DND-41 (cell line): ENCODE results near the gene OGFOD2.

Experiments
- ATAC-seq: fragments of 200-7000 bp; cut with Tn5 transposase; 3 replicates; pipeline ENCODE4 v1.9.1; 2021; ENCODE audit warnings: low read depth; ENCODE audit not compliant: insufficient read depth
- DNase-seq: peaks from one replicate; pipeline ENCODE4 v3.0.0-alpha.2; 2020
- H2AFZ ChIP-seq: 2 replicates; pipeline ENCODE4 v1.6.0; 2012; ENCODE audit warnings: low read depth, low read length
- H3K27ac ChIP-seq: 2 replicates; pipeline ENCODE4 v1.5.1; 2012; ENCODE audit warnings: low read length, inconsistent platforms
- H3K27me3 ChIP-seq: fragments of 200-600 bp; sonication (generic); 2 replicates; pipeline ENCODE4 v1.6.0; 2012; ENCODE audit warnings: low read length, mild to moderate bottlenecking, inconsistent platforms; ENCODE audit not compliant: insufficient read depth, poor library complexity
- H3K36me3 ChIP-seq: 2 replicates; pipeline ENCODE4 v1.5.1; 2012; ENCODE audit warnings: low read length, inconsistent platforms; ENCODE audit not compliant: insufficient read depth
- H3K4me1 ChIP-seq: 2 replicates; pipeline ENCODE4 v1.5.1; 2012; ENCODE audit warnings: mild to moderate bottlenecking, low read length; ENCODE audit not compliant: insufficient read depth
- H3K4me2 ChIP-seq: 2 replicates; pipeline ENCODE4 v1.6.0; 2012; ENCODE audit warnings: mild to moderate bottlenecking, moderate library complexity, low read length, inconsistent platforms; ENCODE audit not compliant: insufficient read depth
- H3K4me3 ChIP-seq, 2 experiments: fragments of 200-600 bp in 1 of 2; shearing (Covaris generic) in 1 of 2; 2 replicates each; pipeline ENCODE4 v1.5.1; 2012 to 2016; ENCODE audit warnings: inconsistent platforms in 2 of 2, low read length in 2 of 2, mild to moderate bottlenecking in 2 of 2, low read depth in 1 of 2, moderate library complexity in 1 of 2
- H3K79me2 ChIP-seq: 2 replicates; pipeline ENCODE4 v1.6.0; 2012; ENCODE audit warnings: low read length, inconsistent platforms; ENCODE audit not compliant: insufficient read depth
- H3K9ac ChIP-seq: 2 replicates; pipeline ENCODE4 v1.6.0; 2012; ENCODE audit warnings: low read depth, mild to moderate bottlenecking, inconsistent platforms, low read length, moderate library complexity
- H3K9me3 ChIP-seq: 2 replicates; pipeline ENCODE4 v1.5.1; 2012; ENCODE audit warnings: low read length, moderate library complexity, mild to moderate bottlenecking, inconsistent platforms; ENCODE audit not compliant: insufficient read depth, severe bottlenecking
- H4K20me1 ChIP-seq: 2 replicates; pipeline ENCODE4 v1.6.0; 2012; ENCODE audit warnings: low read length; ENCODE audit not compliant: insufficient read depth
- CTCF ChIP-seq: IDR thresholded peaks from 2 replicates; pipeline ENCODE4 v1.5.1; 2012; ENCODE audit warnings: borderline replicate concordance, low read length, moderate library complexity, mild to moderate bottlenecking; ENCODE audit not compliant: poor library complexity, severe bottlenecking; ENCODE audit errors: extremely low read depth
- EZH2 ChIP-seq: IDR thresholded peaks from 3 replicates; pipeline ENCODE4 v1.6.1; 2012; ENCODE audit warnings: borderline replicate concordance, low read depth, mild to moderate bottlenecking, moderate library complexity, low read length, inconsistent platforms; ENCODE audit not compliant: severe bottlenecking

Gene OGFOD2

GRCh38 chr12:122974892-122975789 is at the start of gene OGFOD2:
OGFOD2 (plus strand) TSS chr12:122975244; CDS start chr12:122975252, 8 bp downstream.
- no peak for TF ChIP-seq EZH2
- no peak for TF ChIP-seq CTCF
- Histone ChIP-seq H3K4me2 (peak within 1 kb of the TSS; percentile 89), H3K27me3 (no peaks in the 10 kb centered on the region), H3K79me2 (peaks cover 47% of the 10 kb centered on the region), H3K9ac (peak within 1 kb of the TSS; percentile 98), H3K27ac (peak within 1 kb of the TSS; percentile 99), H3K9me3 (no peaks in the 10 kb centered on the region), H3K4me3 (peak within 1 kb of the TSS; percentile 29 to 82), H3K36me3 (peaks cover 28% of the 10 kb centered on the region), H3K4me1 (peaks cover 54% of the 10 kb centered on the region), H2AFZ (peak within 1 kb of the TSS; percentile 98), H4K20me1 (0 out of 2 replicates have a peak, but pooled peaks cover 6% of the 10 kb centered on the region)
- DNase-seq (peak; percentile 96), ATAC-seq (peak; percentile 81)

DNA sequence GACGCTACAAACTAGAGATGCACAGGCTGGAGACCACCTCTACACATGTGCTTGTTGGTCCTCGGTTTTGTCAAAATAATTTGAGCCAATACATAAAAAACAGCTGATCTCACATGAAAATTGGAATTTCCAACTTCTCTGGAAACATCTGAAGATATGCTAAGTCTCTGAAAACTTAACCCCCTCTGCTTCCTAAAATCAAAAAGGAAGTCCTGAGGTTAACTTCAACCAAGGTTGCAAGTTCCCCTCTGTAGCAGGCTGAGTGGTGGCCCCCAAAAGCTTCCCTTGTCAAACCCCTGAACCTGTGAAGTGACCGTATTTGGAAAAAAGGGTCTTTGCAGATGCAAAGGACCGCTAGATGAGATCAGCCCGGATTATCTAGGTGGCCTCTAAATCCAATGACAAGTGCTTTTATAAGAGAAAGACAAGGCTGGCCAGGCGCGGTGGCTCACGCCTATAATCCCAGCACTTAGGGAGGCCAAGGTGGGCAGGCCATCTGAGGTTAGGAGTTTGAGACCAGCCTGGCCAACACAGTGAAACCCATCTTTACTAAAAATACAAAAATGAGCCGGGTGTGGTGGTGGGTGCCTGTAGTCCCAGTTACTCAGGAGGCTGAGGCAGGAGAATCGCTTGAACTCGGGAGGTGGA is 47.2 kb upstream of the OGFOD2 start:
- Histone ChIP-seq H3K79me2 (no peaks in the 10 kb centered on the region), H3K36me3 (no peaks in the 10 kb centered on the region), H3K4me1 (no peaks in the 10 kb centered on the region), H3K9me3 (no peaks in the 10 kb centered on the region), H4K20me1 (no peaks in the 10 kb centered on the region), H3K27me3 (no peaks in the 10 kb centered on the region), H3K4me2 (no peak overlapping the region), H3K9ac (no peak overlapping the region), H3K4me3 (no peak overlapping the region), H3K27ac (no peak overlapping the region), H2AFZ (no peak overlapping the region)
- TF ChIP-seq EZH2 = no peak
- TF ChIP-seq CTCF = no peak
- no peak for DNase-seq
- ATAC-seq = no peak

DNA sequence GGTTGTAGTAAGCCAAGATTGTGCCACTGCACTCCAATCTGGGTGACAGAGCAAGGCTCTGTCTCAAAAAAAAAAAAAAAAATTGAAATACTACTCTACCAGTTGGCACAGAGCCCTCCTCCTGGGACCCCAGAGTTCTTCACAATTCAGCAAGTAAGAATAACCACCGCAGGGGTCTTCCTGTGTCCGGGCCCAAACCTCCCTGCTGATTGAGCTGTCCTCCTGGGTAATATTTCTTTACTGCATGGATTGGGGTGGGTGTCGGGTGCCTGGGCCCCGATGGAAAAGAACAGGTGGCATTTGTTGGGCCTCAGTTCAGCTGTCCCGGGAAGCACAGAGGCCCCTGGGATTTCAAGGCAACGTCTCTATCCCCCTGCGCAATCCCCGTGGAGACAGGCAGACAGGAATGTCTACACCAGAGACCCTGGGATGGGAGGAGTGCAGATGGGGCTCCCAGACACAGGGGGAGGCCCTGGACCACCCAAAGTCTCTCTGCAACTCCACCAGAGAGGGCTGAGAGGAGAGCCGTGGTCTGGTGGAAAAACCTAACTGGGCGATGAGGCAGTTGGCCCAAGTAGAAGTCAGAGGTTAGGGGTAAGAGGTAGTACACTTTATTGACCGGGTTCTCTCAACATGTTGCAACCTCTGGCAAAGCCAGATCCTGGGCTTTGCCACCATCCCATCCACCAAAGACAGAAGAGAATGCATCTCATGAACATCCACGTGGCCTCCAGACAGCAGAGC is 46.5 kb upstream of the OGFOD2 start:
- no peak overlapping the region for H3K4me3 ChIP-seq
- H3K4me1 ChIP-seq = no peaks in the 10 kb centered on the region
- ATAC-seq (no peak), DNase-seq (no peak)
- H3K27ac ChIP-seq = no peak overlapping the region
- no peak overlapping the region for H3K9ac ChIP-seq
- H3K4me2 ChIP-seq = no peak overlapping the region
- H3K79me2 ChIP-seq = no peaks in the 10 kb centered on the region
- H3K9me3 ChIP-seq = no peaks in the 10 kb centered on the region
- H3K27me3 ChIP-seq = no peaks in the 10 kb centered on the region
- TF ChIP-seq CTCF = no peak
- H4K20me1 ChIP-seq = no peaks in the 10 kb centered on the region
- no peaks in the 10 kb centered on the region for H3K36me3 ChIP-seq
- H2AFZ ChIP-seq = no peak overlapping the region
